ENCODE data around the gene AGBL1. TPM values are rescaled to one million over a fixed set of nuclear protein-coding genes. Genes with fewer than 3 reads are reported as not detected.

AGBL1 gene
- polyA plus RNA-seq, 1 donor (not counting 4 experiments of a cell fraction or from before 2014, with no cell fraction given): not detected

- Histone ChIP-seq H2AFZ (ENCODE audit: control insufficient read depth, low read length) (no peak overlapping the region), H3K4me3 (ENCODE audit: control insufficient read depth in 2 of 3, extremely low read depth in 1 of 3, insufficient read depth in 2 of 3, low read depth in 1 of 3, low read length in 3 of 3) (no peak overlapping the region), H4K20me1 (ENCODE audit: control insufficient read depth, extremely low read depth, insufficient read depth, low read length) (no peaks in the 10 kb centered on the region), H3K9me3 (ENCODE audit: control insufficient read depth, low read depth, low read length) (no peaks in the 10 kb centered on the region), H3K36me3 (ENCODE audit: control insufficient read depth in 2 of 2, extremely low read depth in 1 of 2, insufficient read depth in 2 of 2, low read length in 2 of 2) (no peaks in the 10 kb centered on the region), H3K9me1 (ENCODE audit: control insufficient read depth, extremely low read depth, insufficient read depth, low read length) (no peaks in the 10 kb centered on the region), H3K4me1 (ENCODE audit: control insufficient read depth, extremely low read depth, insufficient read depth, low read length) (no peaks in the 10 kb centered on the region), H3K27me3 (ENCODE audit: control insufficient read depth, extremely low read depth, insufficient read depth, low read length) (no peaks in the 10 kb centered on the region), H3K79me2 (ENCODE audit: control insufficient read depth, insufficient read depth, low read length) (no peaks in the 10 kb centered on the region), H3K27ac (ENCODE audit: control insufficient read depth, insufficient read depth, low read length) (no peak overlapping the region), H3K9ac (ENCODE audit: control insufficient read depth, extremely low read depth, insufficient read depth, low read length) (no peak overlapping the region), H3K4me2 (ENCODE audit: control insufficient read depth, extremely low read depth, insufficient read depth, low read depth, low read length) (no peak overlapping the region)
- no peak for DNase-seq (ENCODE audit: low read depth, low spot score)
- TF ChIP-seq CTCF (optimal IDR thresholded peaks at IDR 0.05 in 1 of 3, IDR thresholded peaks at IDR 0.05 in 1 of 3, conservative IDR thresholded peaks at IDR 0.05 in 1 of 3; ENCODE audit: extremely low read depth in 1 of 3, insufficient read depth in 2 of 3, low read length in 3 of 3): no peak
- TF ChIP-seq EZH2 (IDR thresholded peaks at IDR 0.05; ENCODE audit: low read length): no peak
- no peak for FAIRE-seq
- dilution Hi-C loops (cut with MboI; ENCODE audit: extremely low pct_ligation_motif_present, low sequenced_read_pairs): no loop called here
Measured at GRCh38 chr15:86932456-86932855, 852.8 kb downstream of the AGBL1 start.

- DNase-seq (ENCODE audit: low read depth, low spot score) (no peak), FAIRE-seq (no peak)
- H2AFZ ChIP-seq (ENCODE audit: control insufficient read depth, low read length): no peak overlapping the region
- H3K9ac ChIP-seq (ENCODE audit: control insufficient read depth, extremely low read depth, insufficient read depth, low read length): no peak overlapping the region
- no peaks in the 10 kb centered on the region for H3K79me2 ChIP-seq (ENCODE audit: control insufficient read depth, insufficient read depth, low read length)
- H3K27me3 ChIP-seq (ENCODE audit: control insufficient read depth, extremely low read depth, insufficient read depth, low read length): no peaks in the 10 kb centered on the region
- H3K4me1 ChIP-seq (ENCODE audit: control insufficient read depth, extremely low read depth, insufficient read depth, low read length): no peaks in the 10 kb centered on the region
- H4K20me1 ChIP-seq (ENCODE audit: control insufficient read depth, extremely low read depth, insufficient read depth, low read length): no peaks in the 10 kb centered on the region
- H3K36me3 ChIP-seq (ENCODE audit: control insufficient read depth in 2 of 2, extremely low read depth in 1 of 2, insufficient read depth in 2 of 2, low read length in 2 of 2): no peaks in the 10 kb centered on the region
- TF ChIP-seq CTCF (optimal IDR thresholded peaks at IDR 0.05 in 1 of 3, IDR thresholded peaks at IDR 0.05 in 1 of 3, conservative IDR thresholded peaks at IDR 0.05 in 1 of 3; ENCODE audit: extremely low read depth in 1 of 3, insufficient read depth in 2 of 3, low read length in 3 of 3): no peak
- no peak for TF ChIP-seq EZH2 (IDR thresholded peaks at IDR 0.05; ENCODE audit: low read length)
- H3K27ac ChIP-seq (ENCODE audit: control insufficient read depth, insufficient read depth, low read length): no peak overlapping the region
- H3K4me3 ChIP-seq (ENCODE audit: control insufficient read depth in 2 of 3, extremely low read depth in 1 of 3, insufficient read depth in 2 of 3, low read depth in 1 of 3, low read length in 3 of 3): no peak overlapping the region
- dilution Hi-C loops (cut with MboI; ENCODE audit: extremely low pct_ligation_motif_present, low sequenced_read_pairs): no loop called here
- H3K9me1 ChIP-seq (ENCODE audit: control insufficient read depth, extremely low read depth, insufficient read depth, low read length): no peaks in the 10 kb centered on the region
- no peaks in the 10 kb centered on the region for H3K9me3 ChIP-seq (ENCODE audit: control insufficient read depth, low read depth, low read length)
- H3K4me2 ChIP-seq (ENCODE audit: control insufficient read depth, extremely low read depth, insufficient read depth, low read depth, low read length): no peak overlapping the region
Measured at GRCh38 chr15:86935841-86936240, 856.2 kb downstream of the AGBL1 start.
